ENCODE results near the gene GPC5.
A peak's percentile ranks its signal among the peaks of the same experiment; 100 is the strongest.

The GPC5 gene

GRCh38 chr13:91593456-91593855 lies 195.0 kb downstream of the GPC5 start:
- no peak for DNase-seq (ENCODE audit: low read depth)

DNA sequence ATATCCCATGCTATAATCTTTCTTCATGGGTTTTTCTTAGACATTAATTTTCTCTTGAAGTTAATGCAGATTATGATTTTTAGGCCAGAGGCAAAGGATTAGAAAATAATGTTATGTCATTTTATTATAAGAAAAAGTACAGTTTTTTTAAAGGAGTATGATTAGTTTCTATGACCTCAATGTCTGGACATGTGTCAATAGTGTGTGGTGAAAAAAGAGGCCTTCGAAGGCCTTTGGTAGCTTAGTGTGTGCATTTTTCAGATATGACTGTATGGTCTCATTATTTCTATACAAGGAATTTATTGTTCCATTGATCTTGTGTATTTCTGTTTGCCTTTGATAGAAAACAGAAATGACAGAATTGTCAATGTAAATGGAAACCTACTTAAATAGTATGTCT lies 195.6 kb downstream of the GPC5 start:
- no peak for DNase-seq (ENCODE audit: low read depth)

GRCh38 chr13:91595677-91596076 lies 197.3 kb downstream of the GPC5 start:
- no peak for DNase-seq (ENCODE audit: low read depth)

- no peak for DNase-seq (ENCODE audit: low read depth)
These were observed 198.4 kb downstream of the GPC5 start for GRCh38 chr13:91596842-91597241.

DNA sequence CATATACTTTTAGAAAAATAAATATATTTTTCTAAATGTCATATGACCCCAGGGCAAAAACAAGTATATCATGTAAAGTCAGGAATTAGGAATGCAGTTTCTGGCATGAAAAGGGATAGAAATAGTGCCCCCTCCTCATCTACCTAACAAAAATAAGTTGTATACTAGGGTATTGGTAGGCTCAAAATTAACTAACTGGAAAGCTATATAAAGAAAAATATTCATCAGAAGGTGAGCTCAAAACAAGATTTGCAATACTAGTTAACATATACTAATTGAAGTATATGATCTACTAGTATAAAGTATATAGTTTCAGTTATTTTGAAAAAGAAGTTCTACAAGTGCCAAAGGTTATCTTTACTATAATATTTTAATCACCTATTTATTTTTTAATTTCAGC lies 200.2 kb downstream of the GPC5 start:
- no peak for DNase-seq (ENCODE audit: low read depth)

DNA sequence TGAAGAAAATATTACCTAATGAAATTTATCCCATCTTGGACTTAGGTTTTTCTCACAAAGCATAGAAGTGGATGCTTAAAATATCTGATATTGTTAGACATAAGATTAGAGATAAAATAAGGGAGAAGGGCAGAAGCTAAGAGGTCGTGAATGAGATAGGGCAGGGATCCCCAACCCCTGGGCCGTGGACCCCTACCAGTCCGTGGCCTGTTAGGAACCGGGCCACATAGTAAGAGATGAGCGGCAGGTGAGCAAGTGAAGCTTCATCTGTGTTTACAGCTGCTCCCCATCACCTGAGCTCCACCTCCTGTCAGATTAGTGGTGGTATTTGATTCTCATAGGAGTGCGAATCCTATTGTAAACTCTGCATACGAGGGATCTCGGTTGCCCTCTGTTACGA lies 202.9 kb downstream of the GPC5 start:
- DNase-seq (ENCODE audit: low read depth): no peak

GRCh38 chr13:91601807-91602206 lies 203.4 kb downstream of the GPC5 start:
- DNase-seq (ENCODE audit: low read depth): no peak

DNA sequence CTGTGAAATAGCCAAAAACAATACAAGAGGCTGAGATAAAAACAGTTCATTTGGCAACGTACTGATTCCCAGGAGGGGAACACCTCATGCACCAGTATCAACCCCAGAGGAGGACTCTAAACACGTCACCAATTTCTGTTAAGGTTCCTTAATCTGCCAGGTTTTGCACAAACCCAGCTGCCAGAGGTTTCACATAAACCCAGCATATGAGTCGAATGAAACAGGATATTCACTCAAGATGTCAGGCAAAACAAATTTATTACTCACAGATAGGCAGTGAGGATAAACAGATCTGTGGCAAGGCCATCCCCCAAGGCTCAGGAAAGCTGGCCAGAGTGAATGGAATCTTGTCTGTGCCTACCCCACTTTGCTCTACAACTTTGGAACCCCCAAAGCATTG lies 210.9 kb downstream of the GPC5 start:
- DNase-seq (ENCODE audit: low read depth): no peak

- DNase-seq (ENCODE audit: low read depth): no peak
These were observed 219.9 kb downstream of the GPC5 start for GRCh38 chr13:91618315-91618714.

GRCh38 chr13:91620670-91621141 lies 222.3 kb downstream of the GPC5 start:
- no peak for DNase-seq (ENCODE audit: low read depth)

DNA sequence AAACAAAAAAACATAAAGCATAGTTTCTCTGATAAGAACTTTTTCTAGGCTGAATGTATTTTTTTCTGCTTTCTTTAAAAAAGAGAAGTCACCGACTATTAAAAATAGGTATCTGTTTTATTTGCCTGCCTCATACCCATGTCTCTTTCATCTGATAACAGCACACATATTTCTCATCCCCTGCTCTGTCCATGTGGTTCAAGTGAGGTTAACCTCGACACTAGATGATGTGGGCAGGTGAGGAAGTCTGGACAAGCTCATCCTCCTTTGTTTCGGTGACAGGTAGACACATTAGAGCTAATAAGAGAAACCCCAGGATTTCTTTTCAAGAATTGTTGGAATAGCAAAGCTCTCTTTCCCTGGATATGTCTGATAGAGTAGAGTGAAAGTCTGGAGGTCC lies 222.7 kb downstream of the GPC5 start:
- DNase-seq (ENCODE audit: low read depth): no peak

GRCh38 chr13:91621963-91622362 lies 223.5 kb downstream of the GPC5 start:
- DNase-seq (ENCODE audit: low read depth): no peak

GRCh38 chr13:91622778-91623550 lies 224.5 kb downstream of the GPC5 start:
- DNase-seq (ENCODE audit: low read depth): no peak

DNA sequence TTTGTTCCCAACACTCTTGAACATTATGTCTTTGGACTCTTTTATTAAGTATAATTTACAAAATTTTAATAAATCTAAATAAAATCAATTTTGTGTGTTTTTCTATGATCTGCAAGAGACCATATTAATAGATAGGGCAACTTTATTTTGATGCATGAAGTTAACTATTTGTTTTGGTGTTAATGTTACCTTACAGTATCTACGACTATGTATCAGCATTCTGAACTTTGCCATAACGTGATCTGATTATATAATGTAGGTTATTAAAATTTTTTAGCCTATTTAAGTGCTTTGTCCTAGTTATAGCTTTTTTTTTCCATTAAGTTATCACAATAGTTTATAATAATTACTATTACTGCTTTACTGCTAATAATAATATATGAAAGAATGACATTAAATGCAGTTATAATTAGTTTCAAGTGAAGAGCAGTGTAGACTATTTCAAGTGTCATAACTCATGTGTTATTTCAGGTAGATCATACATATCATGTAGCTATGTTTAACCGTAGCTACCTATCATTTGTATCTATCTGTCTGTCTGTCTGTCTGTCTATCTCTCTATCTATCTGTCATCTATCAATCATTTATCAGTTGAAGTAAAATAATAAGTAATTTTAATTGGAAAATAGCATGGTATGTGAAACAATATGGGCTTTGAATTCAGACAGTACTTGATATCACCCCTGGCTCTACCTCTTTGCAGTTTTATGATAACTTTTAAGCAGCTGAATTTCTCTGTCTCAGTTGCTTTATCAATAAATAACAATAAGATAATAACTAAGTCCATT lies 229.7 kb downstream of the GPC5 start:
- no peak for DNase-seq (ENCODE audit: low read depth)

DNA sequence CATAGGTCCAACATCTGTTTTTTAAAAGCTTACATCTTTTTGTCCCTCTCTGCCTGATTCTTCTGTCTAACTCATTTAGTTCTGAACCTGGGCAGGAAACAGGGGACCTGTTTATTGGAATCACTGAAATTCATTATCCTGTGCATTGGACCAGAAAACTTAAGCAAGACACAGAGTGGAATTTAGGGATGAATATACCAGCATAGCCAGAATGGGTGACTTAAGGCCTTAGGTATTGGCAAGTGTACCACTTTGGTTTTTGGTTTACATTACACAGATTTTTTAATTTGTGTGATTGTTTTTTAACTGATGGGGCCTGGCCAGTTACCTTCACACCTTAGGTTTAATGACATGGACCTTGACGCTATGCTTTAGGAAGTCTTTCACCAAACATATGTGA lies 232.5 kb downstream of the GPC5 start:
- DNase-seq (ENCODE audit: low read depth): no peak

GRCh38 chr13:91632086-91632485 lies 233.7 kb downstream of the GPC5 start:
- peak; percentile 1 for DNase-seq (ENCODE audit: low read depth)

DNA sequence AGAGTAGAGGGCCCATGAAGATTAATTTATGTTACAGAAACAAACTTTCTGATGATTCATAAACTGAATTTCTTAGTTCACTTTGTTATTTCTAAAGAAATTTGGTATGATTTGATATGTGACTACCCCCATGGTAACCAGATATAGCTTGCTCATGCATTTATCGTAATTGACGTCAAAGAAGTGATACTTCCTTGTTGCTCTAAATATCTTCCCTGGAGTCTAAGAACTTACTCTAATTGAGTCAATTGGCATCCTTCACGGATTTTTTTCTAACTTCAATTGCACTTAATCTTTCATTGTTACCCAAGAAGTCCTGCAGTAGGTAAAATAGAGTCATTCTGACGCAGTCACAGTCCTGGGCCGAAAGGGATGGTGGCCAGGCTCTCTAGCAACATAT lies 240.9 kb downstream of the GPC5 start:
- DNase-seq (ENCODE audit: low read depth): no peak

DNA sequence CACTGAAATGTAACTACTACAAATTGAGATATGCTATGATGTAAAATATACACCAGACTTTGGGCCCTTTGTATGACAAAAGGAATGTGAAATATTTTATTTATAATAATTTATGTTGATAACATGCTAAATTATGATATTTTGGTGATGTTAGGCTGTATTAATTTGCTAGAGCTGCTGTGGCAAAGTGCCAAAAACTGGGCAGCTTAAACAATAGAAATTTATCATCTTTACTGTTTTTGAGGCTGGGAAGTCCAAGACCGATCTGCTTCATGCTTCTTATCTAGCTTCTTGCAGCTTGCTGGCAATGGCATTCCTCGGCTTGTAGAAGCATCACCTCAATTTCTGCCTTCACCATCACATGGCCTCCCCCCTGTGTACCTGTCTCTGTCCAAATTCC lies 245.0 kb downstream of the GPC5 start:
- no peak for DNase-seq (ENCODE audit: low read depth)

- no peak for DNase-seq (ENCODE audit: low read depth)
These were observed 246.4 kb downstream of the GPC5 start for GRCh38 chr13:91644806-91645205.

DNA sequence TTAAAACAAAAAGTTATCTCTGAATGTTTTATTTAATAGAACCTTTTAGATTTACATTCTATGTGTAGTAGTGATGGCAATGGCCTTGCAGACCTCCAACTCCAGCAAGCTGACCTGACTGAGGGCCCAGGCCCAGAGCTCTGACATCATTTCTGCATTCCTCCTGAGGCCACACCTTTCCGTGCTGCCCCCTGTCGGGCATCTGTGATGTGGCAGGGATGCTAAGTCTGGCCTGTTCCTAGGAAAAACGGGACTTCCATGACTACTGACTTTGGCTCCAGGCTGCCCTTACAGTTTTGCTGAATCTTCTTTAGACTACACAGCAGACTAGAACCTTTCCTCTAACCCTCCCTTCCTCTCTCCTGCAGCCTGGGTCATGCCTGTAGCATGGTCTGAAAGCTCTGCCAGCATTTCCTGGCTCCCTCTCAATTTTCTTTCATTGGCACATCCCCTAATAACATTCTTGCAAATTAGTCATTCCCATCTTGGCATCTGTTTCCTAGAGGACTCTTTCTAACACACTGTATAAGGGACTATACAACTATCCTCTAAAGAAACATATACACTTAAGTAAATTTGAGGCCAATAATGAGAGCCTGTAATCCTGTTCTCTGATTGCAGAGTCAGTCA lies 249.1 kb downstream of the GPC5 start:
- DNase-seq (ENCODE audit: low read depth): peak; percentile 6

GRCh38 chr13:91648012-91648411 lies 249.6 kb downstream of the GPC5 start:
- DNase-seq (ENCODE audit: low read depth): no peak

GRCh38 chr13:91649456-91649855 lies 251.0 kb downstream of the GPC5 start:
- no peak for DNase-seq (ENCODE audit: low read depth)
